Peyer's patch (tissue), 4 donors: Measurements from ENCODE around the gene MCTP1. TPM values are rescaled to one million over a fixed set of nuclear protein-coding genes. Genes with fewer than 3 reads are reported as not detected.

ENCODE experiments used
- DNase-seq, 3 donors: peaks; one replicate each; pipeline ENCODE4 v3.0.0-alpha.2; 2017 to 2019
- H3K27ac ChIP-seq, 4 donors: fragments of 200-600 bp; sonication (generic); one replicate each; pipeline ENCODE4 v1.5.1; 2016 to 2019
- H3K27me3 ChIP-seq, 2 donors: fragments of 200-600 bp; sonication (generic); one replicate each; pipeline ENCODE4 v1.5.1; 2019
- H3K36me3 ChIP-seq, 3 donors: fragments of 200-600 bp; sonication (generic); one replicate each; pipeline ENCODE4 v1.5.1; 2016 to 2019
- H3K4me1 ChIP-seq, 4 donors: fragments of 200-600 bp; sonication (generic); one replicate each; pipeline ENCODE4 v1.5.1; 2016 to 2019
- H3K4me3 ChIP-seq, 4 donors: fragments of 200-600 bp; sonication (generic); 1 replicate in 3 of 4; 2 replicates in 1 of 4; pipeline ENCODE4 v1.5.1; 2016 to 2019; ENCODE audit warnings: mild to moderate bottlenecking in 1 of 4
- H3K9me3 ChIP-seq, 4 donors: fragments of 200-600 bp; sonication (generic); one replicate each; pipeline ENCODE4 v1.5.1; 2016 to 2019; ENCODE audit warnings: mild to moderate bottlenecking in 1 of 4
- POLR2A ChIP-seq, 2 donors: fragments of 450-650 bp; IDR thresholded peaks; one replicate each; pipeline ENCODE4 v1.5.1; 2017; ENCODE audit warnings: antibody characterized with exemption in 2 of 2, mild to moderate bottlenecking in 2 of 2, moderate library complexity in 2 of 2
- total RNA-seq, 4 donors: library from RNA; depleted of rRNA; stranded (reverse); fragments of >200 nt; gene quantifications; one replicate each; pipeline ENCODE4 v1.1.0, GENCODE V29; 2016
- TF ChIP-seq, protein P1 (sequence below), 6 experiments: fragments of 450-650 bp in 4 of 6; fragments of 200-600 bp in 2 of 6; sonication (generic) in 1 of 6; IDR thresholded peaks; one replicate each; pipeline ENCODE4 v1.5.1; 2017 to 2019; ENCODE audit warnings: antibody characterized with exemption in 6 of 6, mild to moderate bottlenecking in 3 of 6, moderate library complexity in 1 of 6

The MCTP1 gene
- total RNA-seq, 4 donors from 2014 or later: 4.7 to 61.1 (median 11.3) TPM

DNA sequence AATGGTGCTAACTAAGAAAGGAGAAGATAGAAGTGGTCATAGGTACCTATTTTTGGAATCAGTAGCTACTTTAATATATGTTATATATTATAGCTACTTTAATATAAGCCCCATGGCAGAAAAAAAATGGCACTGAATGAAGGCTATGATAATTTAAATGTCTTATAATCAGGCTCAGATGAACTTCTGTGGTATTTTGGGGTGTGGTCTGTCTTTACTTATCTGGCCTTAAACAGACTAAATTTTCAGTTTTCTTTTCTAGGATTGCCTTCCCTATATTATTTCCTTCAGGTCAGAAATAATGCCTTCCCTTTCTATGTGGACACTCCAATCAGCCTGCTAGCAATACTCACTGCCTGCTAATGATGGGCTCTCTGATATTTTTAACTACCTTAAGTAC is 374.2 kb downstream of the MCTP1 start:
- no peak for DNase-seq
- Histone ChIP-seq H3K9me3 (no peaks in the 10 kb centered on the region), H3K27ac (no peak overlapping the region), H3K4me1 (no peaks in the 10 kb centered on the region), H3K27me3 (no peaks in the 10 kb centered on the region), H3K36me3 (no peaks in the 10 kb centered on the region), H3K4me3 (no peak overlapping the region)
- TF ChIP-seq, protein P1, sequence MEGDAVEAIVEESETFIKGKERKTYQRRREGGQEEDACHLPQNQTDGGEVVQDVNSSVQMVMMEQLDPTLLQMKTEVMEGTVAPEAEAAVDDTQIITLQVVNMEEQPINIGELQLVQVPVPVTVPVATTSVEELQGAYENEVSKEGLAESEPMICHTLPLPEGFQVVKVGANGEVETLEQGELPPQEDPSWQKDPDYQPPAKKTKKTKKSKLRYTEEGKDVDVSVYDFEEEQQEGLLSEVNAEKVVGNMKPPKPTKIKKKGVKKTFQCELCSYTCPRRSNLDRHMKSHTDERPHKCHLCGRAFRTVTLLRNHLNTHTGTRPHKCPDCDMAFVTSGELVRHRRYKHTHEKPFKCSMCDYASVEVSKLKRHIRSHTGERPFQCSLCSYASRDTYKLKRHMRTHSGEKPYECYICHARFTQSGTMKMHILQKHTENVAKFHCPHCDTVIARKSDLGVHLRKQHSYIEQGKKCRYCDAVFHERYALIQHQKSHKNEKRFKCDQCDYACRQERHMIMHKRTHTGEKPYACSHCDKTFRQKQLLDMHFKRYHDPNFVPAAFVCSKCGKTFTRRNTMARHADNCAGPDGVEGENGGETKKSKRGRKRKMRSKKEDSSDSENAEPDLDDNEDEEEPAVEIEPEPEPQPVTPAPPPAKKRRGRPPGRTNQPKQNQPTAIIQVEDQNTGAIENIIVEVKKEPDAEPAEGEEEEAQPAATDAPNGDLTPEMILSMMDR (IDR thresholded peaks at IDR 0.05): no peak
- TF ChIP-seq POLR2A (IDR thresholded peaks at IDR 0.05): no peak

DNA sequence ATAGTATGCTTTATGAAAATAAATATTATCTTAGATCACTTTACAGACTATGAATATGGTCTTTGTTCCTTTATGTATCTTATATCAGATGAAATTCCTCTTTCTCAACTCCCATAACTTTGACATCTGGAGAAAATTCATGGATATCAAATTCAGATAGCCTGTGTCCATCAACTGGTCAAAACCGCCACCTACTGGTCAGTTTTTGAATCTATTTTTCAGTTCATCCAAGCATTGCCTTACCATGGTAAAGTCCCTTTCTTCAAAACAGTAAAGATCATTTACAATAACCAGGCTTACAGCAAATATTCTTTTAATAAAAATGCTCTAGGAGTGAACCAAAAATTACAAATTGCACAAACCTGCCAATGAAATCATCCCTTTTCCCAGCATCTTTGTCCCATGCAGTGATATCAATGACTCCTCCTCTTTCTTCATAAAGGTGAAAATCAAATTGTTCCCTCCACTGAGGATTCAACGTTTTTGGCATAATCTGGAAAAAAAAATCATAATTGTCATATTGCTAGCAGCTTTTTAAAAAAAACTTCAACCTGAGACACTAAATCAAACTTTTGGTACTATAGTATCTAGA is 375.9 kb downstream of the MCTP1 start:
- no peaks in the 10 kb centered on the region for H3K4me1 ChIP-seq
- no peaks in the 10 kb centered on the region for H3K36me3 ChIP-seq
- H3K27ac ChIP-seq: no peak overlapping the region
- H3K4me3 ChIP-seq: no peak overlapping the region
- DNase-seq: no peak
- no peak for TF ChIP-seq POLR2A (IDR thresholded peaks at IDR 0.05)
- TF ChIP-seq, protein P1 (IDR thresholded peaks at IDR 0.05): peak in 5 of 6 experiments; percentile 39 to 52 (median 39)
- no peaks in the 10 kb centered on the region for H3K9me3 ChIP-seq
- H3K27me3 ChIP-seq: no peaks in the 10 kb centered on the region

DNA sequence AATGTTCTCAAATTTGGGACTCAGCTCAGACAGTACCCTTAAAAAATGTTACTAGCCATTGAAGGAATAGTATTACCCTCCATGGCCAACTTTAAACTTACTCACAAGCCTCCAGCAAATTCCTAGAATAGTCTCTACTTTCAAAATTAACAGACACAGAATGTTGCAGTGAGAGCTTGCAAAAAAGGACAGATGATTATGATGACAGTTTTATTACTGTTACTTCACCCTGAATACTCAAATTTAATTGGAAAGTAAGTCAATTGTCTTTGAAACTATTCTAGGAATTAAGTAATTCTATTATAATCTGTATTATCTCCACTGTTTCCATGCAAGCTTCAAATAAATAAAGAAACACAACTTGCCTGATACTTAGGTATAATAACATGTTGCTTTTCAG is 378.1 kb downstream of the MCTP1 start:
- no peaks in the 10 kb centered on the region for H3K4me1 ChIP-seq
- no peak for DNase-seq
- no peaks in the 10 kb centered on the region for H3K27me3 ChIP-seq
- no peak overlapping the region for H3K4me3 ChIP-seq
- no peak overlapping the region for H3K27ac ChIP-seq
- TF ChIP-seq POLR2A (IDR thresholded peaks at IDR 0.05): no peak
- TF ChIP-seq, protein P1 (IDR thresholded peaks at IDR 0.05): no peak
- H3K36me3 ChIP-seq: no peaks in the 10 kb centered on the region
- H3K9me3 ChIP-seq: no peaks in the 10 kb centered on the region

DNA sequence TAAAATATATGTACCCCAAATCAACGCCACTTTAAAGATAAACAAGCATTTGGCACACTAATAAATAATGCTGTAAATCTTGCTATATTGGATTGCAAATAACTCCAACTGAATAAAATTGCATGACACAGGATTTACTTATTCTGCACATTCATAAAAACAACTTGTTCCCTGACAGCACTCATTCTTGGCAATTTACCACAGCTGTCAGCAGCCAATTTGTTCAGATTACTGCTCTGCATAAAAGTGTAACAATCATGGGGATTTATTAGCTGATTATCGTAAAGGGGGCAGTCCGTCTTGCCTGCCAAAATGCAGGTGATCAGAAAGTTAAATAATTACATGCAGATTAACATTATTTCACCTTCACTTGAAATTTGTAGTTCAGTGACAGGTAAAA is 381.2 kb downstream of the MCTP1 start:
- TF ChIP-seq, protein P1 (IDR thresholded peaks at IDR 0.05): no peak
- no peak for TF ChIP-seq POLR2A (IDR thresholded peaks at IDR 0.05)
- Histone ChIP-seq H3K4me3 (no peak overlapping the region), H3K27ac (no peak overlapping the region), H3K4me1 (no peaks in the 10 kb centered on the region), H3K27me3 (no peaks in the 10 kb centered on the region), H3K9me3 (no peaks in the 10 kb centered on the region), H3K36me3 (no peaks in the 10 kb centered on the region)
- no peak for DNase-seq

DNA sequence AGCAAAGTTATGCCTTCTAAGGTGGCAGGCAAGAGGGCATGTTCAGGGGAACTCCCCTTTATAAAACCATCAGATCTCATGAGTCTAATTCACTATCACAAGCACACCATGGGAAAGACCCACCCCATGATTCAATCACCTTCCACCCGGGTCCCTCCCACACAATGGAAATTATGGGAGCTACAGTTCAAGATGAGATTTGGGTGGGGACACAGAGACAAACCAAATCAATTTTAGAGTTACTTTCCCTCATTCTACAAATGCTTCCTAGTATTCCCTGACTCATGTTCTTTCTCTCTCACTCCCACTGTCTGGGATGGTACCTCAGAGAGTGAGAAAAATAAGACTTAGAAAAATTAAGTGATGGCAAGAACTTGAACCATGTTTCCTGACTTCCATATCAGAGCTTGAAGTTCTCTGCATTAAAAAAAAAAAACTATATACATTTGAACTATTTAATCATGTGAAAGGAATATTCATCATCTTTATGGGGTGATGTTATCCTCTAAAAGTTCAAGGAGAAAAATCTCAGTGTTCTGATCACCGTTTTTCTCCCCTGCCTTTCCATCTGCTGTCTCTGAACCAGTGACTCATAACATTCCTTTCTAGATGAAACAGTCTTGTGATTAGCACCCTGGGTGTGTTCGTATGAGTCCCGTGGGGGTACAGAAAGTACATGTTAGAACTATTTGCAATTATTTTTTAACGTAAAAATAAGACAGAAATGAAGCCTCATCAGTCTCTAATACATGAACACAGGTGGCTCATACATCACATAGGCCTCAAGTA is 383.5 kb downstream of the MCTP1 start:
- Histone ChIP-seq H3K36me3 (no peaks in the 10 kb centered on the region), H3K4me1 (no peaks in the 10 kb centered on the region), H3K4me3 (no peak overlapping the region), H3K9me3 (no peaks in the 10 kb centered on the region), H3K27me3 (no peaks in the 10 kb centered on the region), H3K27ac (no peak overlapping the region)
- no peak for DNase-seq
- TF ChIP-seq, protein P1 (IDR thresholded peaks at IDR 0.05): no peak
- no peak for TF ChIP-seq POLR2A (IDR thresholded peaks at IDR 0.05)
